Measurements from ENCODE around the gene NEU2.

The NEU2 gene

DNA sequence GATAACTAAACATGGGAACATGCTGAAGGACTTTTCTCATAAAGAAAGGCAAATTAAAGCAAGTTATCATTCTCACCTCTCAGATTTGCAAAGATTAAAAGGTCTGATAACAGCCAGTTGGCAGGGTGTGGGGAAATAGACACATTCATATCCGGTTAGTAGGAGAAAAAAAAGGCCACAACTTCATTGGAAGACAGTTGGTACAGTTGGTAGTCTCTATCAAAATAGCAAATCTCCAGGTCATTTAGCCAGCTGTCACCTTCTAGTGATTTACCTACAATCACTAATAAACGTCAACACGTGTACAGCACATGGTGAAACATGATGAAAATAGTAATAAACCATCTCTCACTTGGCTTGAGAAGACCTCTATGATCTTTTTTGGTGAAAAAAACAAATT lies 44.3 kb downstream of the NEU2 start:
- ATAC-seq = no peak
- no peak for DNase-seq

DNA sequence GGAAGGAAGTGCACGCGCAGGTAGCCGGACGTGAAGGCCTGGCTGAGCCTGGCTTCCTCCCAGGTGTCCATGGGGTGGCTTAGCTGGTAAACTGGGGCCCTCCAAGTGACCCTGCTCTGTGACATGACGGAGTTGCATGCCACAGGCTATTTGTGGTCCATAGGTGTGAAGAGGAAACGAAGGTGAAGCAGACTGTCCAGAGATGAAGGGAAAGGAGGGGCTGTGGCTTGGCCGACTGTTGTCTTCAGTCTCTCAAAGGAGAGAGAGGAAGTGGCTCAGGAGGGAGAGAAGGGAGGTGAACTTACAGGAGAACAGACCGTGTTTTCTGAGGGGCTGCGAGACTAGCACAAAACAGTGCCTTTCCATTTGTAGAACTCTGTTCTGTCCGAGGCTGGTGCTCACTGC lies 47.0 kb downstream of the NEU2 start:
- peak; percentile 22 for DNase-seq
- ATAC-seq = no peak

DNA sequence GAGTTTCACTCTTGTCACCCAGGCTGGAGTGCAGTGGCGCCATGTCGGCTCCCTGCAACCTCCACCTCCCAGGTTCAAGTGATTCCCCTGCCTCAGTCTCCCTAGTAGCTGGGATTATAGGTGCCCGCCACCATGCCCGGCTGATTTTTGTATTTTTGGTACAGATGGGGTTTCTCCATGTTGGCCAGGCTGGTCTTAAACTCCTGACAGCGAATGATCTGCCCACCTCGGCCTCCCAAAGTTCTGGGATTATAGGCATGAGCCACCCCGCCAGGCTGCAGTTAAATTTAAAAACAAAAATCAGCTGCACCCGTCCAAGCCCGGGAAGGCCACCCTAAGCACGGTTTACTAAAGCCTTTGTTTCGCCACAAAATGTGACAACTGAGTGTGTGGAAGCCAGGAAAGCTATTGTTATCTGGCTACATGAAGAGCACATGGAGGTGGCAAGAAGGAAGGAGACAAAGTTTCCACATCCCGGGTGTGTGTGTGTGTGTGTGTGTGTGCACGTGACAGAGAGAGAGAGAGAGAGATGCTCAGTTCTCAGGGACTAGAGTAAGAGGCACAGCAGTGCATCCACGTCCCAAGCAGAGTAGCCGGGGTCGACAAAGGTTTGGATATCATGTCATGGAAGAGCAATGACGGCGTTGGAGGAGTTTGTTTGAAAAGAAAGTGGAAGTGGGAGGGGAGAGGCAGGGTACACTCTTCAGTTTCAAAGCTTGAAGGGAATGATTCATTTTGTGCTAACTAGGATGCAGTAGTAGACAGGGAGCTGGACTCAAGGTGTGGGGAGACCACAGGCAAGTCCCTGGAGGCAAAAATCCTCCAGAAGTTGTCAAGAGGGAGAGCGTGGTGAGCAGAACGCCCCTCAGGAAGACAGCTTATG lies 47.7 kb downstream of the NEU2 start:
- ATAC-seq (peak; percentile 13), DNase-seq (peak; percentile 26)

DNA sequence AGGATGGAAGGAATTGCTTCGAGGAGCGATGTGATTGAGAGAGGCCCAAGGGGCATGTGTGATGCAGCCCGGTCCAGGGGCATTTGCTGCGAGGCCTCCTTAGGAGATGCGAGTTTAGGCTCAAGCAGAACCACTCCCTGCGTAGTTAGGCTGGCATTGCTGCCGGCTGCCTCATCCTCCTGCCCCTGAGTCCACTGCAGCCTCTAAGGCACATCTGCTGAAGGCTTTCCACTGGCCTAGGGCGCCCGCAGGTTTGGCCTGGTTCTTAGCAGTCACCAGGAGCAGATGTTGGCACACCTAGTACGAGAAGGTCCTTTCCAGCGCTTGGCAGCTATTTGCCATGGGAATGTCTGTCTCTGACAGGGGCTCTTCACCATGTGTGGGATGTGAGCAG lies 48.4 kb downstream of the NEU2 start:
- no peak for DNase-seq

DNA sequence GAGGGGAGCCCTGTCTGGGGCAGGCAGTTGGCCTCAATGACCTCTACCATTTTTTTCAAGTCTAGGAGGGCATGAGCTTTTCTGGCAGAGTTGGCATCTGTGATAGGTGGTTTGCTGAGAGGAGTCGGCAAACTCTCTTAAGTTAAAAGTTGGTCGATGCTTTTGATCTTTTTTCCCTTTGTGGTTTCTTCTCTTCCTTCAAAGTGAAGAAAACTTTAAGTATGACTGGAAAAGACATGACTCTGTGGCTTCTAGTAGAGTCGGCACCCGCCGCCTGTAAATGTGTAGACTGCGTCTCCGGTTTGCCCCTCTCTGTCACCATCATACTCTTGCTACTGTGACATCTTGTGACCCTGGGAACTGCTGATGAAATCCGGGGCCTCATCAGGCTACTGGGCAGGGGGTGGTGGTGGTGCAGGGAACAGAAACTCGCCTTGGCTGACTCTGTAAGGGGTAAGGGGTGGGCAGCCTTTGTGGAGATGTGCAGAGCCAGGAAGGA lies 48.8 kb downstream of the NEU2 start:
- DNase-seq (peak; percentile 65), ATAC-seq (peak; percentile 75)

More for the DNA sequence above, 48.4 kb downstream of the NEU2 start:
- no peak for ATAC-seq

DNA sequence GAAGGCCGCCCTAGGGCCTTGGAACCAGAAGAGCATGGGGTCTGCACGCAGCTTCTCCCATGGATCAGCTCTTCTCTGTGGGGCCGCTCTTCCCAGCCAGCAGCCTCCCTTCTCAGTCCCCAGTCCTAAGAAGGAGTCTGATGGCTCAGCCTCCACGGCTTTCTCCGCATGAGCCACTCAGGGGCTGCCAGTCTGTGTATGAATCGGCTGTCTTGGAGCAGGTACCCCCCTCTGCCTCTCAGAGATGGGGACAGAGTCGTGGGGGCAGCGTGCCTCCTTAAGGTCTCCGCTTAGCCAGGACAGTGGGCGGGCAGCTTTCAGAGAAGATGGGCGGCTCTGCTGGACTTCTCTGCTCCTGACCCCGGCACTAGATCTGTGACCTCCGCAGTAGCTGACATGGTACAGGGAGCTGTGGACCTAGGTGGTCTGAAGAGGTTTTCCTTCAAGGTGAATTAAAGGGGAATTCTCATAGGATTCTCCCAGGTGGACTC lies 49.3 kb downstream of the NEU2 start:
- ATAC-seq (peak; percentile 2), DNase-seq (no peak)

DNA sequence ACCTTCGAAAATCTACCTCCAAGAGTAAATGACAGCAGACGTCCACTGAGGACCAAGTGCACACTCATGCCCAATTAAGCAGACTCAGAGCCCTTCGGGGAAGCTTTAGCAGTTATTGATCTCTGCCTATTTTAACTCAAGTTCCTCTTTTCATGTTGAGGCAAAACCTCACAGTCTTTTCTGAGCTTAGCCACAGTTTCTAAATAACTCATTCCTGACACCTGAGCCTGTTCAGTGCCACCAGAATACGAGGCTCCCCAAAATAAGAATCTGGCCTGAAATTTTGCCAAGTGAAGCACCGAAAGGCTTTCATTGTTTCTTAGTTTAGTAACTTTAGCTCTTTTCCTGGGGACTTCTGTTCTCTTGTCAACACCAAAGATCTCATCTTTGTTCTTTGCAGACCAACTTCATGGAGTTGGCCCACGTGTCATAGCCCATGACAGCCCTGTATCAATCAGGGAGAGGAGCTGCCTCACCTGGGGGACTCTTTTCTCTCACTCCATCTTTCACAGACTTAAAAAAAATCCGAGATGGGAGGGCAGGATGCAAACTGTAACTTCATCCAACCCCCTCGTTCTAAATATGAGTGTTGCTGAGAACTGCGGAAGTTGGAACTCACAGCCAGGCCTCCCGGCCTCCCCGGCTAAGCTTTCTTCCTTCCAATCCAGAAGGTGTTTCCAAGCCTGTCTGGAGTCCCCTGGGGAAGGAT lies 49.9 kb downstream of the NEU2 start:
- DNase-seq = no peak

DNA sequence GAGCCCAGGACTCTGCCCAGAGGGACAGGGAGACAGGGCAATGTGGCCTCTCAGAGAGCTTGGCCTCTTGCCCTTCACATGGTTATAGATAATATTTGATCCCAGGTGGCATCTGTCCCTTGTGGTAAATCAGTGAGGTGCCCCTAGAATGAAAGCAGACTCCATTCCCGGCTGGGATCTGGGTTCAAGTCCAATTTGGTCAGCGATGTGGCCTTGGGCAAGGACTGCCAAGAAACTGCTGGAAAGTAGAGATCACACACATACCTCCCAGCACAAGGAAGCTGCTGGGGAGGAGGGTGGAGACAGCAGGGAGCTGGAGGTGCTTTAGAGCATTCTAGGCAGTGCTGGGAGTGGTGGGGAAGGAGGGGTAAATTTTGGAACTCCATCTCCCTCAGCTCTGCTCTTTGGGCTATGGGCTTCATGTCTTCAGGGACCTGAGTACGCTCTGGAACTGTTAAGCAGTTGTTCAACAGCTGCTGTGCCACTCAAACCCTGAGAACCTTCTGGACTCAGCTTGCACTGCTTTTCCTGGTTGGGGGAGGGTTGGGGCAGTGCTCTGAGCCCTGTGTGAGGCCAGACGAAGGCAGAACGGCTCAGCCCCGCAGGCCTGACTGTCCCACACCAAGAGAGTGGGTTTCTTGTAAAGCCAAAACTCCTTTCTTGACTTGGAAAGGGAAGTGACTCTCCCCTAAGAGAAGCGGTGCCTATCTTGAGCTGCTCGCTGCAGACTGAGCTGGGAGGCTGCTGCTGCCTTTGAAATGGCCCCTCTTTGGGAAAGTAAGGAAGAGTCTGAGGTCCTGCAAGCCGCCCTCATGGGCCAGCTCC lies 50.7 kb downstream of the NEU2 start:
- no peak for DNase-seq
- no peak for ATAC-seq

More for the DNA sequence above, 49.9 kb downstream of the NEU2 start:
- ATAC-seq = peak; percentile 52

DNA sequence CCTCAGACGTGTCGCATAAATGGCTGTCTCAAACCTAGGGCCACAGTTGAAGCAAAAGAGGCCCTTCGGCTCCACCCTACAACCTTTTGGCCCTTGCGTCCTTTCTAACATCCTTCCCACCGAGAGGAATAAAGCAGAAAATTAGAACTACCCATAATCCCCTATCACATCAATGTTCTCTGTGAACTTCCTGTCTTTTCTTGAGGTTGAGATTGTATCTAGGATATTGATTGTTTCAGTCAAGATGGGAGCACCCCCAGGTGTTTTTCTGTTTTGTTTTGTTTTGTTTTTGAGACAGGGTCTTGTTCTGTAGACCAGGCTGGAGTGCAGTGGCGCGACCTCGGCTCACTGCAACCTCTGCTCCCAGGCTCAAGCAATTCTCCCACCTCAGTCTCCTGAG lies 51.3 kb downstream of the NEU2 start:
- ATAC-seq = no peak
- no peak for DNase-seq

DNA sequence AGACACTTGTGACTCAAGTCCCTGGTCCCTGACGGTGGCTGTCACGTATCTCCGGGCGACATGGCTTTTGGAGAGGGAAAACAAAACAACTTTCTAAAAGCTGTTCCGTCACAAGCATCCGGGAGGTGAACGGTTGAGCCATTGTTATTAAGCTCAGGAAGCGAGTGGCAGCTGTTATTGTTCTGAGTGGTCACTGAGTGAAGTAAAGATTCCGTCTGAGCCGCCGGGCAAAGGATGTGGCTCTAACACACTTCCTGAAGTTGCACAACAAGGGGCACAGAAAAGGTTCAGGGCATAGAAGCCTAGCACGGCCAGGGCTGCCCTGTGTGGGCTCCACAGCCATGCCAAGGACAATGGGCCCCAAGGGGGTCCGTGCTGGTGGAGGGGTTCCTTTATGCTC lies 52.0 kb downstream of the NEU2 start:
- ATAC-seq (peak; percentile 29), DNase-seq (peak; percentile 50)
